DMS153 (cell line): ENCODE results near the gene ATP13A1.
"Not testable (repeated sequence)": the region's sequence is repeated elsewhere in the genome, so short reads cannot be mapped to it uniquely, and the experiment has no call there.

Experiments used
- DNase-seq: peaks from one replicate; lab custom pipeline; 2025; lab: John Stamatoyannopoulos, UW

ATP13A1 gene

DNA sequence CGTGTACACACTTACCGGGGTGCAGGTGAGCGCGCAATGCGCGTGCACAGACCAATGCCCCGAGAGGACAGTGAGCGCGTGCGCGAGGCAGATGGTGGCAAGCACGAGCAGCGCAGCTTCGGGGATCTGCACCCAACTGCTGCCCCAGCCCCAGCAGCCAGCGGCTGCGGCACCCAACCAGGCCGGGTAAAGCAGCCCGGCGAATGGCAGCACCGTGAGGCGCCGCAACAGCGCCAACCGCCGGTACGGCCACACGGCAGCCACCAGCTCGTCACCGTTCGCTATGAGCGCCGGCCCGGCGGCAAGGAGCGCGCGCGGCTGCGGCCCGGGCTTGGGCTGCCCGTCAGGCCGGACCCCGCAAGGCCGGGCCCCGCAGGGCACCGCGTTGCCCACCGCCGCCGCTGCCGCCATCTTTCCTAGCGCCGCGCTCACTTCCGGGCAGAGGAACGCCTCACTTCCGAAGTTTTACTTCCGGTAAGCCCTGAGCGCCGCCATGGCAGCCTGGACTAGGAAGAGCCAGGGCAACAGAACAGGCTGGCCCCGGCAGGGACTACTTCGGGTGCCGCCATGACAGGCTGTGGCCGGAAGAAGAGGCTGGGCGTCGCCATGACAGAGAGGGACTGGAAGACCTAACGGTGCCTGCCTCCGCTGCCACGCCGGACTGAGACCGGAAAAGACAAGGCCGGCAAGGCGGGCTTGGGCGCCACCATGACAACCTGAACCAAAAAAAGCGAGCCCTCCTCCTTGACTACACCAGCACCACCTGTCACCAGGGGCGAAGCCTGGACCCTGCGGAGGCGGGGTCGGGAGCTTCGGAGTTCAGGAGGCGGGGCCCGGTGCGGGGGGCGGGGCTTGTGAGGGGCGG is at the start of gene ATP13A1:
Gene ATP13A1 (minus strand): TSS at position 421 of the 865 bp plus-strand sequence. CDS start 10 bp downstream, at position 411.
- peak; percentile 95 for DNase-seq

DNA sequence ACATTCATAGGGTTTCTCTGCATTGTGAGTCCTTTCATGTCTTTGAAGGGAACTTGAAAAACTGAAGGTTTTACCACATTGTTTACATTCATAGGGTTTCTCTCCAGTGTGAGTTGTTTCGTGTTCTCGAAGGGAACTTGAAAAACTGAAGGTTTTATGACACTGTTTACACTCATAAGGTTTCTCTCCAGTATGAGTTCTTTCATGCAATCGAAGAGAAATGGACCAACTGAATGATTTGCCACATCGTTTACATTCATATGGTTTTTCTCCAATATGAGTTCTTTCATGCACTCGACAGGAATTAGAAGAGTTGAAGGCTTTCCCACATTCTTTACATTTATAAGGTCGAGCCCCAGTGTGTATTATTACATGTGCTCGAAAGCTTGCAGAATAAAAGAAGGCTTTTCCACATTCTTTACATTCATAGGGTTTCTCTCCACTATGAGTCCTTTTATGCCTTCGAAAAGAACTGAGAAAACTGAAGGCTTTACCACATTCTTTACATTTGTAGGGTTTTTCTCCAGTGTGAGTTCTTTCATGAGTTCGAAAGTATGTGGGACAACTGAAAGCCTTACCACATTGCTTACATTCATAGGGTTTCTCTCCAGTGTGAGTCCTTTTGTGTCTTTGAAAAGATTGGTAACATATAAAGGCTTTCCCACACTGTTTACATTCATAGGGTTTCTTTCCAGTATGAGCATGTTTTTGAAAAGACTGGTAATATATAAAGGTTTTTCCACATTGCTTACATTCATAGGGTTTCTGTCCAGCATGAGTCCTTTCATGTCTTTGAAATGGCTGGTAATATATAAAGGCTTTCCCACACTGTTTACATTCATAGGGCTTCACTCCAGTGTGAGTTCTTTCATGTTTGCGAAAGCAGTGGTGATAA is 48.7 kb upstream of the ATP13A1 start:
- DNase-seq: no peak

DNA sequence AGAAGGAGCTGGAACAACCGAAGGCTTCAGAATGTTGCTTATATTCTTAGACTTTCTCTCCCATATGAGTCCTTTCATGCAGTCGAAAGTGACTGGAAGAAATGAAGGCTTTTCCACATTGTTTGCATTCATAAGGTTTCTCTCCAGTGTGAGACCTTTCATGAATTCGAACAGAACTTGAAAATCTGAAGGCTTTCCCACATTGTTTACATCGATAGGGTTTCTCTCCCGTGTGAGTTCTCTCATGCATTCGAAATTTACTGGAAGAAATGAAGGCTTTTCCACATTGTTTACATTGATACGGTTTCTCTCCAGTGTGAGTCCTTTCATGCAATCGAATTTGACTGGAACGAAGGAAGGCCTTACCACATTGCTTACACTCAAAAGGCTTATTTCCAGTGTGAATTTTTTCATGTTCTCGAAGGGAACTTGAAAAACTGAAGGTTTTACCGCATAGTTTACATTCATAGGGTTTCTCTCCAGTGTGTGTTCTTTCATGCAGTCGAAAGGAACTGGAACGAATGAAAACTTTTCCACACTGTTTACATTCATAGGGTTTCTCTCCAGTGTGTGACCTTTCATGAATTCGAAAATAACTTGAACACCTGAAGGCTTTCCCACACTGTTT is 47.9 kb upstream of the ATP13A1 start:
- DNase-seq: no peak

DNA sequence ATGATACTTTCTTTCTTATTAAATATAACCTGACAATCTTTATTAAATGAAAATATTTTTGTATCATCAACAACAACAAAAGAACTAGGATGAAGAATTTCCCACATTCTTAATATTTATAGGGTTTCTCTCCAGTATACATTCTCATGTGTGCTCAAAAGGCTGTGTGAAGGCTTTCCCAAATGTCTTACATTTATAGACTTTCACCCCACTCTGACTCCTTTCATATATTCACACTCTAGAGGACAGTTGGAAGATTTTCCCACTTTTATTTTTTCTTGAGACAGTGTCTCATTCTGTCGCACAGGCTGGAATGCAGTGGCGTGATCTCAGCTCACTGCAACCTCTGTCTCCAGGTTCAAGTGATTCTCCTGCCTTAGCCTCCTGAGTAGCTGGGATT is 47.0 kb upstream of the ATP13A1 start:
- DNase-seq: no peak

DNA sequence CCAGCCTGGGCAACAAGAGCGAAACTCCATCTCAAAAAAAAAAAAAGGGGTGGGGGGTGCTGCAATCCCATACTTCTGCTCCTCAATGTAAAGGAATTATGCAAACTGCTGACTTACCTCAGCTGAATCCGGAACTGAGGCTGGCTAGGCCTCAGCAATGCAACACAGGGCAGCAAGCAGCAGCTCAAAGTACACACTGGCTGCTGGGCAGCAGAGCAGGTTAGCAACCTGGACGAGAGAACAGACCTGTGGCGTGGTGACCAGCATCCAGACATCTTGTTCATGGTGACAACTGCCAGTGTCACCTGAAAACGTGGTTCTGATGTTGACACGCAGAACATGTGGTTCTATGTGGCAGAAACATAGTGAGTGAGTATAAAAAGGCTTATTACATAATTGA is 41.4 kb upstream of the ATP13A1 start:
- DNase-seq: no peak

DNA sequence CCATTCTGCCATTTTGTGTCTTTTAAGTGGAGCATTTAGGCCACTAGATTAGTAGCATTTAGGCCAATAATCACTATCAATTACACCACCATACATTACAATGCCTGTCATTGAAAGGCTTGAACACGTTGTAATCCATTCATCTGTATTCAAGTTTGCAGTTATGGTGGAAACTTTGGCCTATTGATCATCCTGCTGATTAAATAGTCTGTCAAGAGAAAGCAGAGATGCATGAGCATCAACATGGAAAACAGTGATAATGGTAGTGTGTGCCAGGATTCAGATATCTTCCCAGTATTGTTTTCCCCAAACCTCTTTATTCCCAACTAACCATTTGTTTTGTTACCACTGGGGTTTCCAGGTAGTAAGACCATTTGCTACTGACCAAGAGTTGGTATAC is 37.0 kb upstream of the ATP13A1 start:
- not testable (repeated sequence) for DNase-seq

DNA sequence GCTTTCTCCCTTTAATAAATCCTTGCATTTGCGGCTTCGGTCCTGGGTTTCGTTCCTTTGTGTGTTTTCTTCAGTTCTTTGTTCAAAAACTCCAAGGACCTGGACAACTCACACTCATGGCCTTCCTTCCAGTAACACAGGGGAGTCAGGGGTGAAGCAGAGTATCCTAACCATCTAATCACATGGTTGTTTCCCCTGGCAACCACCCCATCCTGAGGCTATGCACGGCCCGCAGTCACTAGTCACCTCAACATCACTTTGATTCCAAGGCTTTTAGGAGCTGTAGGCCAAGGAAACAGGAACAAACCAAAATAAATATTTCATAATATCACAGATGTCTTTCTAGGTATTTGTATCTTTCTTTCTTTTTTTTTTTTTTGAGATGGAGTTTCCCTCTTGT is 34.1 kb upstream of the ATP13A1 start:
- DNase-seq: no peak

DNA sequence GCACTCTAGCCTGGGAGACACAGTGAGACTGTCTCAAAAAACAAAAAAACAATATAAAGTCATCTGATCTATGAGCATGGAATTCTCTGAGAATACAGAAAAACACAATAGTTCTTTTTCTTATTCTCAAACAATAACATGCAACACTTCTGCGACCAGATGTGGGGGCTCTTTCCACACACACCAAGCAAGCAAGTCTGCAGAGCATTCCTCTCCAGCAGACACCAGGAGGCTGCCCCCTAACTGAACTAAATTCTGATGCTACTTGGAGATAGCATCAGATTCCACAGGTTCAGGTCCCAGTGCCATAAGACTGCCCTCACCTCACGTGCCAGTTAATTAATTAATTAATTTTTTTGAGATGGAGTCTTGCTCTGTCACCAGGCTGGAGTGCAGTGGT is 32.9 kb upstream of the ATP13A1 start:
- no peak for DNase-seq

DNA sequence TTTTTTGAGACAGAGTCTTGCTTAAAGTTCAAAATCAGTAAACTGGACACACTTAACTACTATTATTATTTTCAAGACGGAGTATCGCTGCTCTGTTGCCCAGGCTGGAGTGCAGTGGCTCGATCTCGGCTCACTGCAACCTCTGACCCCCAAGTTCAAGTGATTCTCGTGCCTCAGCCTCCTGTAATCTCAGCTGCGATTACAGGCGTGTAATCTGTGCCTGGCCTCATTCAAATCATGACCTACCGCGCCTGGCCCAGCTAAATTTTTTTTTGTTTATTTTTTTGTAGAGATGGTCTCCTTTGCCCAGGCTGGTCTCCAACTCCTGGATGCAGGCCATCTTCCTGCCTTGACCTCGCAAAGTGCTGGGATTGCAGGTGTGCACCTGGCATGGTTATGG is 28.2 kb upstream of the ATP13A1 start:
- DNase-seq: no peak

DNA sequence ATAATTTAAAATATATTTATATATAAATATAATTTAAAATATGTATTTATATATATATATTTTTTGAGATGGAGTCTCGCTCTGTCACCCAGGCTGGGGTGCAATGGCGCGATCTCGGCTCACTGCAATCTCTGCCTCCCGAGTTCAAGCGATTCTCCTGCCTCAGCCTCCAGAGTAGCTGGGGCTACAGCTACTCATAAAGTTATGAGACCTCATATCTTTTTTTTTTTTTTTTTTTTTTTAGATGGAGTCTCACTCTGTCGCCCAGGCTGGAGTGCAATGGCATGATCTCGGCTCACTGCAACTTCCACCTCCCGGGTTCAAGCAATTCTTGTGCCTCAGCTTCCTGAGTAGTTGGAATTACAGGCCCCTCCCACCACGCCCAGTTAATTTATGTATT is 25.5 kb upstream of the ATP13A1 start:
- DNase-seq: not testable (repeated sequence)

DNA sequence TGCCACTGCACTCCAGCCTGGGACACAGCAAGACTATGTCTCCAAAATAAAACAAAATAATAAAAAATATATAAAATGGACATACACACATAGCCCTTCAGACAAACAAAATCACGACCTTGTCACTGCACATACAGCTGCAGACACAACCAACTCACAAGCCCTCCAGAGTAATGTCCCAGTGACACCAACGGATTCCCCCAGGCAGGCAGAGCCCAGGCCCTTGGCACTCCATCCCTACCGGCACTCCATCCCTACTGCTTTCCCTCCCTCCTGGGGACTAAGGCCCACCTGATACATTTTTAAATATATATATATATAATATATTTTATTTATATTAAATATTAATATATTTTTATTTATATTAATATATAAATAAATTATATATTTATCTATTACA is 23.6 kb upstream of the ATP13A1 start:
- no peak for DNase-seq

DNA sequence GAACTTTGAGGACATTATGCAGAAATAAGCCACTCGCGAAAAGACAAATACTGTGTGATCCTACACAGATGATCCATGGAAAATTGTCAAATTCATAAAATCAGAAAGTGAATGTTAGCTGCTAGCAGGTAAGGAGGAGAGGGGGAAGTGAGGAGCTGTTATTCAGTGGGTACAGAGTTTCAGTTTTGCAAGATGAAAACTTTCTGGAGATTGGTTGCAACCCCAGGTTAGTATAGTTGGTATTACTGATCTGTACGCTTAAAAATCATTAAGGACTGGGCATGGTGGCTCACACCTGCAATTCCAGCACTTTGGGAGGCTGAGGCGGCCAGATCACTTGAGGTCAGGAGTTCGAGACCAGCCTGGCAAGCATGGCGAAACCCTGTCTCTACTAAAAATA is 23.1 kb upstream of the ATP13A1 start:
- no peak for DNase-seq

DNA sequence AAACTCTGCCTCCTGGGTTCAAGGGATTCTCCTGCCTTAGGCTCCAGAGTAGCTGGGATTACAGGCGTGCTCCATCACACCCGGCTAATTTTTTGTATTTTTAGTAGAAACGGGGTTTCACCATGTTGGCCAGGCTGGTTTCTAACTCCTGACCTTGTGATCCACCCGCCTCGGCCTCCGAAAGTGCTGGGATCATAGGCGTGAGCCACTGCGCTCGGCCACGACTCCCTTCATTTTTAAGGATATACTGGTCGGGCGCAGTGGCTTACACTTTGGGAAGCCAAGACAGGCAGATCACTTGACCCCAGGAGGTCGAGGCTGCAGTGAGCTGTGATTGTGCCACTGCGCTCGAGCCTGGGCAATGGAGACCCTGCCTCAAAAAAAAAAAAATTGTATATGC is 22.6 kb upstream of the ATP13A1 start:
- DNase-seq: not testable (repeated sequence)

DNA sequence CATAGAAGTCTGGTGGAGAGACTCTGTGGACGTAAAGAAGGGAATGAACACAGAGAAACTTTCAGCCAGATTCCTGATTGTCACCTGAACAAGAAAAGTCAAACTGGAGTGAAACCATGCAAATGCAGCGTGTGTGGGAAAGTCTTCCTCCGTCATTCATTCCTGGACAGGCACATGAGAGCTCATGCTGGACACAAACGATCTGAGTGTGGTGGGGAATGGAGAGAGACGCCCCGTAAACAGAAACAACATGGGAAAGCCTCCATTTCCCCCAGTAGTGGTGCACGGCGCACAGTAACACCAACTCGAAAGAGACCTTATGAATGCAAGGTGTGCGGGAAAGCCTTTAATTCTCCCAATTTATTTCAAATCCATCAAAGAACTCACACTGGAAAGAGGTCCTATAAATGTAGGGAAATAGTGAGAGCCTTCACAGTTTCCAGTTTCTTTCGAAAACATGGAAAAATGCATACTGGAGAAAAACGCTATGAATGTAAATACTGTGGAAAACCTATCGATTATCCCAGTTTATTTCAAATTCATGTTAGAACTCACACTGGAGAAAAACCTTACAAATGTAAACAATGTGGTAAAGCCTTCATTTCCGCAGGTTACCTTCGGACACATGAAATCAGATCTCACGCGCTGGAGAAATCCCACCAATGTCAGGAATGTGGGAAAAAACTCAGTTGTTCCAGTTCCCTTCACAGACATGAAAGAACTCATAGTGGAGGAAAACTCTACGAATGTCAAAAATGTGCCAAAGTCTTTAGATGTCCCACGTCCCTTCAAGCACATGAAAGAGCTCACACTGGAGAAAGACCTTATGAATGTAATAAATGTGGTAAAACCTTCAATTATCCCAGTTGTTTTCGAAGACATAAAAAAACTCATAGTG is 15.9 kb upstream of the ATP13A1 start:
- no peak for DNase-seq

DNA sequence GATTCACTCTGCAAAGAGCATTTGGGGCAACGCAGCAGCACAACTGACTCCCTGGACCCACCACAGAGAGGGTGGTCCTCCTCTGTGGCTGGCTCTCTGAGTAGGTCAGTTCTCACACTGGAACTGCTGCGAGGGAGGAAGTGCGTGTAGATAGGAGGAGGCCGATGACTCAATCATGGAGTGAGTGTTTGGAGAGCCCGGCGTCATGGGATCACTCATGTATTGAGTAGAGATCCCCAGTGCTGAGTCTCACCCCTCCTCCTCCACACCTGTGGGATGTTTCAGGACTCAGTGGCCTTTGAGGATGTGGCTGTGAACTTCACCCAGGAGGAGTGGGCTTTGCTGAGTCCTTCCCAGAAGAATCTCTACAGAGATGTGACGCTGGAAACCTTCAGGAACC is 14.1 kb upstream of the ATP13A1 start:
- DNase-seq: no peak

DNA sequence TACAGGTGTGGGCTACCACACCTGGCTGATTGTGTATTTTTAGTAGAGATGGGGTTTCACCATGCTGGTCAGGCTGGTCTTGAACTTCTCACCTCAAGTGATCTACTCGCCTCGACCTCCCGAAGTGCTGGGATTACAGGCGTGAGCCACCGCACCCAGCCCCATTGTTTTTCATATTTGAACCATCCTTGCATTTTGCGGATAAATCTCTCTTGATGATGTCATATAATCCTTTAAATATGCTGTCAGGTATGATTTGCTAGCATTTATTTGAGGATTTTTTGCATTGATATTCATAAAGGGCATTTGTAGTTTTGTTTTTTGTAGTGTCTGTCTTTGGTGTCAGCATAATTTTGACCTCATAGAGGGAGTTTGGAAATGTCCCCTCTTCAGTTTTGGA is 10.8 kb upstream of the ATP13A1 start:
- no peak for DNase-seq

DNA sequence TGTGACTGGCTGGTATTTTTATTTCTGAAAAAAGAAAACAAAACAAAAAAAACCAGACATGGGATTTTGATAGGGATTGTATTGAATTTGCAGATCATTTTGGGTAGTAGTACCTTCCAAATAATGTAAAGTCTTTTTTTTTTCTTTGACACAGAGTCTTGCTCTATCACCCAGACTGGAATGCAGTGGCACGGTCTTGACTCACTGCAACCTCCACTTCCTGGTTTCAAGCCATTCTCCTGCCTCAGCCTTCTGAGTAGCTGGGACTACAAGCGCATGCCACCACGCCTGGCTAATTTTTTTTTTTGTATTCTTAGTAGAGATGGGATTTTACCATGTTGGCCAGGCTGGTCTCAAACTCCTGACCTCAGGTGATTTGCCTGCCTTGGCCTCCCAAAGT is 9.3 kb upstream of the ATP13A1 start:
- DNase-seq: no peak

DNA sequence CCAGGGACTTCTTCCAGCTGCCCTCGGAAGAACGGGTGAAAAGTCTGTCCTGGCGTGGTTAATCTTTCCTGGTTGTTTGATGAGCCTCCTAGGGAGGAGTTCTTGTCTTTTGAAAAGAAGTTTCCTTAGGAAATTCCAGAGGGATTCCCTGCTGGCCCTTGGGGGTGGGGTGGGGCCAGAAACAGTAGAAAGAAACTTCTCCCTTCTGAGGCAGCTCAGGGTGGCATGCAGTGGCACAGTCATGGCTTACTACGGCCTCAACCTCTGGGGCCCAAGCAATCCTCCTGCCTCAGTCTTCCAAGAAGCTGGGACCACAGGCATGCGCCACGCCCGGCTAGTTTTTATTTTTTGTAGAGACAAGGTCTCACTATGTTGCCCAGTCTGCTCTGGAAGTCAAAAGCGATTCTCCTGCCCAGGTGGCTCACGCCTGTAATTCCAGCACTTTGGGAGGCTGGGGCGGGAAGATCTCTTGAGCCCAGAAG is 6.6 kb upstream of the ATP13A1 start:
- DNase-seq: no peak

DNA sequence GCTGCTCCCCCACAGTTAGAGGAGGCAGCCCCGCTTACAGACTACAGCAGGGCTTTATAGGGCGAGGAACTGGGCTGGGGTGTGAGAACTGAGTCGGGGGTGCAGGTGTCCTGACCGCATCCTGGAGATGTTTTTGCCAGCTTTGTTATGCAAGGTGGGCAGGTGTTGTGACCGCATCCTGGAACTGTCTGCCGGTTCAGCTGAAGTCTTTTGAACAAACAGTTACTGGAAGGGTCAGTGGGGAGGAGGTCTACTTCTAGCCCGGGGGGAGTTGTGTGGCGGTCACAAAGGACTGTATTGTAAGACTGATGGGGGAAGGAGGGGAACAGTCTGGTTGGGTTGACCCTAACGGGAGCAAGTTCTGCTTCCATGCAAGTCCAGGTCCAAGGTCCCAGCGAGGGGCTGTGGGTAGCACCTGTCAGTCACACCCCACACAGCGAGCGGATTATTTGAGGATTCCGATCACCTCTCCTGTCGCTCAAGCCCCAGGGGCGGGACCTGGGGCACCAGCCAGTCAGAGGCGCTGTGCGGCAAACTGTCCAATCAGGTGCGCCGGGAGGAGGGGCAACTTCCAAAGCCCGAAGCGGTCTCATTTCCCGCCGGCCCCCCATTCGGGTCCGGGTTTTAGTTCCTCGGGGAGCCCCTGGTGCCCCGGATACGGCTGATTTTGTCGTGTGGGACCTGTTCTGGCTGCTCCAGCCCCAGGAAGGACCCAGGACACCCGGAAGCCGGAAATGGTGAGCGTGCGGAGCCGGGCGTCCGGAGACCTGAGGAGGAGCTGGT is 4.9 kb upstream of the ATP13A1 start, which contains the start of gene ZNF101:
Gene ZNF101 (plus strand): TSS at position 610 of the 783 bp plus-strand sequence. CDS start 125 bp downstream, at position 735.
- DNase-seq: peak; percentile 79

DNA sequence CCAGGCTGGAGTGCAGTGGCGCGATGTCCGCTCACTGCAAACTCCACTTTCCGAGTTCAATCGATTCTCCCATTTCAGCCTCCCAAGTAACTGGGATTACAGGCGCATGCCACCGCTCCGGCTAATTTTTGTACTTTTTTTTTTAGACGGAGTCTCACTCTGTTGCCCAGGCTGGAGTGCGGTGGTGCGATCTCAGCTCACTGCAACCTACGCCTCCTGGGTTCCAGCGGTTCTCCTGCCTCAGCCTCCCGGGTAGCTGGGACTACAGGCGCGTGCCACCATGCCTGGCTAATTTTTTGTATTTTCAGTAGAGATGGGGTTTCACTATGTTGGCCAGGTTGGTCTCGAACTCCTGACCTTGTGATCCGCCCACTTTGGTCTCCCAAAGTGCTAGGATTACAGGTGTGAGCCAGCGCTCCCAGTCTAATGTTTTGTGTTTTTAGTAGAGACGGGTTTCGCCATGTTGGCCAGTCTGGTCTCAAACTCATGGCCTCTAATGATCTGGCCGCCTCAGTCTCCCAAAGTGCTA is 2.0 kb upstream of the ATP13A1 start:
- not testable (repeated sequence) for DNase-seq
